ENCODE measurements around the gene BRCA1.
"Not testable (repeated sequence)": the region's sequence is repeated elsewhere in the genome, so short reads cannot be mapped to it uniquely, and the experiment has no call there.

DNA sequence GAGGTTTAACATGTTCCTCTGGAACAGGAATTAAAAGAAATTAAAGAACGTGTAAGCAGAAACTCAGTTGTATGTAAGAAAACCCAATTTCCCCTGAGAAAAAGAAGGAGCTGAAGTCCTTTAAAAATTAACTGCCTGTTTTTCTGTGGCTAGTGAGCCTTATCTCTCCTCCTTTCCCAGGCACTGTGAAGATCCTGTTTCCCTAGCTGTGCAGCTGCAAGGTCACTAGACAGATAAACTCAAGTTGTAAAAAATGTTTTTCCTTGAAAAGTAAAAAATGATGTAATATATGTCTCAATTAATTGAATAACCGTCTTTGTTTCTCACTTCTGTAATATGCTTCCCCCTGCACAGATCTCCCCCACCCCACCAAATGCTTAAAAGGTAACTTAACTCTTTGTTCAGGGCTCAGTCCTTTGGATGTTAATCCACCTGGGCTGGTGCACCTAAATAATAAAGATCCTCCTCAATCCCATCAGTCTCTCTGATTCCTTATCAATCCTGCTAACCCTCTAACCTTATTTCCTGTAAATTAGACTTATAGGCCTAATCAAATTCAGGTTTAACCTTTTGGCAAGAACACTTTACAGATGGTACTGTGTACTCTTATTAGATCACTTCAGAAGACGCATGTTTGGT lies 28.2 kb upstream of the BRCA1 start:
- not testable (repeated sequence) for TF ChIP-seq POLR2A (IDR thresholded peaks at IDR 0.05)
- TF ChIP-seq, protein P1, sequence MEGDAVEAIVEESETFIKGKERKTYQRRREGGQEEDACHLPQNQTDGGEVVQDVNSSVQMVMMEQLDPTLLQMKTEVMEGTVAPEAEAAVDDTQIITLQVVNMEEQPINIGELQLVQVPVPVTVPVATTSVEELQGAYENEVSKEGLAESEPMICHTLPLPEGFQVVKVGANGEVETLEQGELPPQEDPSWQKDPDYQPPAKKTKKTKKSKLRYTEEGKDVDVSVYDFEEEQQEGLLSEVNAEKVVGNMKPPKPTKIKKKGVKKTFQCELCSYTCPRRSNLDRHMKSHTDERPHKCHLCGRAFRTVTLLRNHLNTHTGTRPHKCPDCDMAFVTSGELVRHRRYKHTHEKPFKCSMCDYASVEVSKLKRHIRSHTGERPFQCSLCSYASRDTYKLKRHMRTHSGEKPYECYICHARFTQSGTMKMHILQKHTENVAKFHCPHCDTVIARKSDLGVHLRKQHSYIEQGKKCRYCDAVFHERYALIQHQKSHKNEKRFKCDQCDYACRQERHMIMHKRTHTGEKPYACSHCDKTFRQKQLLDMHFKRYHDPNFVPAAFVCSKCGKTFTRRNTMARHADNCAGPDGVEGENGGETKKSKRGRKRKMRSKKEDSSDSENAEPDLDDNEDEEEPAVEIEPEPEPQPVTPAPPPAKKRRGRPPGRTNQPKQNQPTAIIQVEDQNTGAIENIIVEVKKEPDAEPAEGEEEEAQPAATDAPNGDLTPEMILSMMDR (IDR thresholded peaks at IDR 0.05): not testable (repeated sequence)

All from tibial nerve (tissue), 3 donors.